Nephron progenitor cell (in vitro differentiated cells): Measurements from ENCODE around the gene ATP6V0A1.
"Not testable (repeated sequence)": the region's sequence is repeated elsewhere in the genome, so short reads cannot be mapped to it uniquely, and the experiment has no call there.

Experiments
- DNase-seq: peaks from one replicate; pipeline ENCODE4 v3.0.0; 2021
- H3K27ac Mint-ChIP-seq: 2 replicates; pipeline ENCODE4 v1.8.0; 2021; ENCODE audit warnings: mild to moderate bottlenecking, moderate library complexity, mixed read lengths
- H3K27me3 Mint-ChIP-seq: 2 replicates; pipeline ENCODE4 v1.8.0; 2021; ENCODE audit warnings: mild to moderate bottlenecking, low read depth, mixed read lengths; ENCODE audit not compliant: poor library complexity
- H3K36me3 Mint-ChIP-seq: 2 replicates; pipeline ENCODE4 v1.8.0; 2021; ENCODE audit warnings: low read depth, mixed read lengths
- H3K4me1 Mint-ChIP-seq: 2 replicates; pipeline ENCODE4 v1.8.0; 2021; ENCODE audit warnings: mixed read lengths
- H3K4me3 Mint-ChIP-seq: 2 replicates; pipeline ENCODE4 v1.8.0; 2021; ENCODE audit warnings: mild to moderate bottlenecking, moderate library complexity, mixed read lengths
- H3K9me3 Mint-ChIP-seq: 2 replicates; pipeline ENCODE4 v1.8.0; 2021; ENCODE audit warnings: mild to moderate bottlenecking, moderate library complexity, mixed read lengths
- TF ChIP-seq, protein P1 (sequence below): fragments of 200-600 bp; sonication (generic); IDR thresholded peaks from 2 replicates; pipeline ENCODE4 v1.5.0; 2021; ENCODE audit warnings: antibody characterized with exemption

ATP6V0A1 gene

DNA sequence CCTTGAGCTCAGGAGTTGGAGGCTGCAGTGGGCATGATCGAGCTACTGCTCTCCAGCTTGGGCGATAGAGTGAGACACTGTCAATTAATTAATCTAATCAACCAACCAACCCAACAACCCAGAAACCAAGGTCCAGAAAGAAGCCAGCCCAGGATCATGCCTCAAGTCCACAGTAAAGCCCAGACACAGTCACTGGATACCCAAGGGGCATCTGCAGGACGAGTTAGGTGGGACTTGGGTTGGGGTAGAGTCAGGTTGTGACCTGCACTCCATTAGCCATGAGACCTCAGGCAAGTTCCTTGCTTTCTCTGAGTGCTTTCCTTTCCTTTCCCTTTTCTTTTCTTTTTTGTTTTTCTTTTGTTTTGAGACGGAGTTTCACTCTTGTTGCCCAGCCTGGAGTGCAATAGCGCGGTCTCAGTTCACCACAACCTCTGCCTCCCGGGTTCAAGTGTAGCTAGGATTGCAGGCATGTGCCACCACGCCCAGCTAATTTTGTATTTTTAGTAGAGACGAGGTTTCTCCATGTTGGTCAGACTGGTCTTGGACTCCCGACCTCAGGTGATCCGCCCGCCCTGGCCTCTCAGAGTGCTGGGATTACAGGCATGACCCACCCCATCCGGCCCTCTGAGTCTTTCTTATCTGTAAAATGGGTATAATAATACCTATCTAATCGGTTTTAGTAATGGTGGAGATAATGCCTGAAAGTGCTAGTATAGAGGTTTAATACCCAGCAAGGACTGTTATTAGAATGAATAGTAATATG, 90.5 kb downstream of the ATP6V0A1 start:
- Mint-ChIP-seq H3K4me3 (peak overlapping the region; percentile 77), H3K27ac (peak overlapping the region; percentile 48), H3K36me3 (peaks cover 5% of the 10 kb centered on the region), H3K4me1 (peaks cover 36% of the 10 kb centered on the region), H3K27me3 (no peaks in the 10 kb centered on the region), H3K9me3 (no peaks in the 10 kb centered on the region)
- TF ChIP-seq, protein P1, sequence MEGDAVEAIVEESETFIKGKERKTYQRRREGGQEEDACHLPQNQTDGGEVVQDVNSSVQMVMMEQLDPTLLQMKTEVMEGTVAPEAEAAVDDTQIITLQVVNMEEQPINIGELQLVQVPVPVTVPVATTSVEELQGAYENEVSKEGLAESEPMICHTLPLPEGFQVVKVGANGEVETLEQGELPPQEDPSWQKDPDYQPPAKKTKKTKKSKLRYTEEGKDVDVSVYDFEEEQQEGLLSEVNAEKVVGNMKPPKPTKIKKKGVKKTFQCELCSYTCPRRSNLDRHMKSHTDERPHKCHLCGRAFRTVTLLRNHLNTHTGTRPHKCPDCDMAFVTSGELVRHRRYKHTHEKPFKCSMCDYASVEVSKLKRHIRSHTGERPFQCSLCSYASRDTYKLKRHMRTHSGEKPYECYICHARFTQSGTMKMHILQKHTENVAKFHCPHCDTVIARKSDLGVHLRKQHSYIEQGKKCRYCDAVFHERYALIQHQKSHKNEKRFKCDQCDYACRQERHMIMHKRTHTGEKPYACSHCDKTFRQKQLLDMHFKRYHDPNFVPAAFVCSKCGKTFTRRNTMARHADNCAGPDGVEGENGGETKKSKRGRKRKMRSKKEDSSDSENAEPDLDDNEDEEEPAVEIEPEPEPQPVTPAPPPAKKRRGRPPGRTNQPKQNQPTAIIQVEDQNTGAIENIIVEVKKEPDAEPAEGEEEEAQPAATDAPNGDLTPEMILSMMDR, result no peak
- no peak for DNase-seq

- Mint-ChIP-seq H3K4me3 (peak within 1 kb of the TSS; percentile 88), H3K4me1 (peaks cover 62% of the 10 kb centered on the region)
- not testable (repeated sequence) for H3K27ac Mint-ChIP-seq, H3K9me3 Mint-ChIP-seq, H3K27me3 Mint-ChIP-seq, DNase-seq, H3K36me3 Mint-ChIP-seq
Observed at GRCh38 chr17:42552736-42553135, 94.1 kb downstream of the ATP6V0A1 start, which contains the start of gene HSD17B1. Gene HSD17B1 (plus strand): TSS chr17:42552923. CDS start chr17:42552934, 11 bp downstream.

GRCh38 chr17:42553161-42553818, 94.6 kb downstream of the ATP6V0A1 start:
- Mint-ChIP-seq H3K4me1 (peaks cover 62% of the 10 kb centered on the region), H3K27ac (no peak overlapping the region), H3K27me3 (no peaks in the 10 kb centered on the region), H3K4me3 (peak overlapping the region; percentile 88), H3K36me3 (no peaks in the 10 kb centered on the region), H3K9me3 (no peaks in the 10 kb centered on the region)
- peak; percentile 37 for DNase-seq
- TF ChIP-seq, protein P1, result no peak

GRCh38 chr17:42553866-42554249, 95.2 kb downstream of the ATP6V0A1 start:
- no peak for DNase-seq
- H3K9me3 Mint-ChIP-seq, result no peaks in the 10 kb centered on the region
- H3K27me3 Mint-ChIP-seq, result no peaks in the 10 kb centered on the region
- H3K4me3 Mint-ChIP-seq, result peak overlapping the region; percentile 88
- TF ChIP-seq, protein P1, result no peak
- no peak overlapping the region for H3K27ac Mint-ChIP-seq
- H3K4me1 Mint-ChIP-seq, result peaks cover 59% of the 10 kb centered on the region
- no peaks in the 10 kb centered on the region for H3K36me3 Mint-ChIP-seq

DNA sequence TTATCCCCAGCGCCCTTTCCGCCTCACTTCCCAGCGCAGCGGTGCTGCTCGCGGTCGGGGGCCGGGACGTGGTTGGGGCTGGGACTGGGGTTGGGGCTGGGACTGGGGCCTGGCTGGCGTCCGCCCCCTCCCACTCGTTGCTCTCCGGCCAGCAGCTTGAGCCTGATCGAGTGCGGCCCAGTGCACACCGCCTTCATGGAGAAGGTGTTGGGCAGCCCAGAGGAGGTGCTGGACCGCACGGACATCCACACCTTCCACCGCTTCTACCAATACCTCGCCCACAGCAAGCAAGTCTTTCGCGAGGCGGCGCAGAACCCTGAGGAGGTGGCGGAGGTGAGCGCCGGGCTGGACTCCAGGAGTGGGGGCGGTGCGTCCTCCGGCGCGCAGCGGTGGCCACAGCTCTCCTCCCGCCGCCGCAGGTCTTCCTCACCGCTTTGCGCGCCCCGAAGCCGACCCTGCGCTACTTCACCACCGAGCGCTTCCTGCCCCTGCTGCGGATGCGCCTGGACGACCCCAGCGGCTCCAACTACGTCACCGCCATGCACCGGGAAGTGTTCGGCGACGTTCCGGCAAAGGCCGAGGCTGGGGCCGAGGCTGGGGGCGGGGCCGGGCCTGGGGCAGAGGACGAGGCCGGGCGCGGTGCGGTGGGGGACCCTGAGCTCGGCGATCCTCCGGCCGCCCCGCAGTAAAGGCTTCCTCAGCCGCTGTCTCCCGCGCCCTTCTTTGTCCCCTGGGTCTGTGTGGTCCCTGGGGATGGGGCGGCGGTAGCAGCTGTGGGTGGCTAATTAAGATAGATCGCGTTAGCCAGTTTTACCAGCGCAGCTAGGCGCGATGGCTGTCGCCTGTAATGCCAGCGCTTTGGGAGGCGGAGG, 95.8 kb downstream of the ATP6V0A1 start:
- no peaks in the 10 kb centered on the region for H3K9me3 Mint-ChIP-seq
- DNase-seq, result peak; percentile 95
- peaks cover 54% of the 10 kb centered on the region for H3K4me1 Mint-ChIP-seq
- H3K27me3 Mint-ChIP-seq, result no peaks in the 10 kb centered on the region
- peak overlapping the region; percentile 88 for H3K4me3 Mint-ChIP-seq
- TF ChIP-seq, protein P1, result no peak
- H3K36me3 Mint-ChIP-seq, result no peaks in the 10 kb centered on the region
- H3K27ac Mint-ChIP-seq, result peak overlapping the region; percentile 89

GRCh38 chr17:42555122-42555622, 96.5 kb downstream of the ATP6V0A1 start:
- Mint-ChIP-seq H3K36me3 (no peaks in the 10 kb centered on the region), H3K27me3 (no peaks in the 10 kb centered on the region), H3K4me1 (peaks cover 54% of the 10 kb centered on the region), H3K4me3 (peak overlapping the region; percentile 88), H3K9me3 (no peaks in the 10 kb centered on the region), H3K27ac (peak overlapping the region; percentile 80)
- no peak for DNase-seq
- TF ChIP-seq, protein P1, result no peak
